A549 (cell line): ENCODE data around the gene TOB1.

Source experiments
- BCL3 ChIP-seq: fragments of >200 bp; sonication (Bioruptor Twin); formaldehyde crosslinking; IDR thresholded peaks from 3 replicates; pipeline ENCODE4 v1.6.1; 2016
- CTCF ChIP-seq: fragments of >200 bp; sonication (Bioruptor Twin); formaldehyde crosslinking; IDR thresholded peaks from 3 replicates; pipeline ENCODE4 v1.5.1; 2016
- EP300 ChIP-seq, 2 experiments: fragments of >200 bp; sonication (Bioruptor Twin); formaldehyde crosslinking; IDR thresholded peaks; 2 replicates in 1 of 2; 3 replicates in 1 of 2; pipeline ENCODE4 v1.6.1; 2016 to 2017
- MAX ChIP-seq: IDR thresholded peaks from 2 replicates; pipeline ENCODE4 v1.6.1; 2012
- POLR2A ChIP-seq: IDR thresholded peaks from 2 replicates; pipeline ENCODE4 v1.6.1; 2012; ENCODE audit warnings: mild to moderate bottlenecking, low read length
- POLR2AphosphoS2 ChIP-seq: conservative IDR thresholded peaks from 2 replicates; pipeline ENCODE4 v1.6.1; 2012; ENCODE audit warnings: low read length, improper control_type of control experiment, inconsistent platforms
- RARB ChIP-seq: fragments of 250-450 bp; sonication (Bioruptor Pico); IDR thresholded peaks from 2 replicates; pipeline ENCODE4 v1.8.0; 2021; ENCODE audit warnings: mild to moderate bottlenecking, moderate library complexity
- REST ChIP-seq: fragments of 200-600 bp; sonication (generic); IDR thresholded peaks from 2 replicates; pipeline ENCODE4 v1.6.1; 2016; ENCODE audit warnings: antibody characterized with exemption, mild to moderate bottlenecking, moderate library complexity

- TF ChIP-seq EP300 (IDR thresholded peaks at IDR 0.05) (no peak), RARB (CRISPR knock-in tag) (no peak), CTCF (no peak), MAX (no peak), POLR2A (no peak), REST (no peak), POLR2AphosphoS2 (no peak), BCL3 (no peak)
Measured at GRCh38 chr17:50881182-50881581, 15.0 kb upstream of the TOB1 start.
